ENCODE results near the gene DBF4B.

Gene DBF4B

GRCh38 chr17:44779211-44780025 lies 71.0 kb downstream of the DBF4B start:
- DNase-seq, result peak; percentile 87

GRCh38 chr17:44780161-44780560 lies 71.7 kb downstream of the DBF4B start:
- DNase-seq, result no peak

GRCh38 chr17:44780845-44781480 lies 72.5 kb downstream of the DBF4B start:
- DNase-seq, result no peak

GRCh38 chr17:44781551-44782325 lies 73.3 kb downstream of the DBF4B start:
- DNase-seq, result no peak

- no peak for DNase-seq
Measured at GRCh38 chr17:44782326-44782850, 73.9 kb downstream of the DBF4B start.

- DNase-seq, result no peak
Measured at GRCh38 chr17:44785921-44786320, 77.5 kb downstream of the DBF4B start.

- no peak for DNase-seq
Measured at GRCh38 chr17:44786551-44787081, 78.2 kb downstream of the DBF4B start.

GRCh38 chr17:44787271-44787940 lies 78.9 kb downstream of the DBF4B start:
- DNase-seq, result no peak

GRCh38 chr17:44788139-44788538 lies 79.7 kb downstream of the DBF4B start:
- DNase-seq, result no peak

GRCh38 chr17:44792276-44792675 lies 83.8 kb downstream of the DBF4B start:
- no peak for DNase-seq

- no peak for DNase-seq
Measured at GRCh38 chr17:44793885-44794842, 85.7 kb downstream of the DBF4B start.

GRCh38 chr17:44794851-44795413 lies 86.5 kb downstream of the DBF4B start:
- DNase-seq, result no peak

GRCh38 chr17:44795421-44795820 lies 87.0 kb downstream of the DBF4B start:
- no peak for DNase-seq

GRCh38 chr17:44795928-44796327 lies 87.5 kb downstream of the DBF4B start:
- no peak for DNase-seq

GRCh38 chr17:44796731-44797130 lies 88.3 kb downstream of the DBF4B start:
- no peak for DNase-seq

- DNase-seq, result no peak
Measured at GRCh38 chr17:44797802-44798201, 89.3 kb downstream of the DBF4B start.

GRCh38 chr17:44798356-44798755 lies 89.9 kb downstream of the DBF4B start:
- no peak for DNase-seq
